Neuron (in vitro differentiated cells): Measurements from ENCODE around the gene P2RX6.
"Not testable (repeated sequence)": the region's sequence is repeated elsewhere in the genome, so short reads cannot be mapped to it uniquely, and the experiment has no call there.

Experiments used
- H2AFZ ChIP-seq: one replicate; pipeline ENCODE4 v1.6.1; 2013; ENCODE audit warnings: low read depth, mild to moderate bottlenecking, inconsistent platforms, low read length, moderate library complexity
- H3K27me3 ChIP-seq: one replicate; pipeline ENCODE4 v1.6.1; 2013; ENCODE audit warnings: low read length; ENCODE audit not compliant: insufficient read depth
- H3K36me3 ChIP-seq: one replicate; pipeline ENCODE4 v1.6.1; 2013; ENCODE audit warnings: low read length; ENCODE audit not compliant: insufficient read depth
- H3K4me1 ChIP-seq: one replicate; pipeline ENCODE4 v1.6.1; 2013; ENCODE audit warnings: low read length; ENCODE audit not compliant: insufficient read depth
- H3K4me3 ChIP-seq: 2 replicates; pipeline ENCODE4 v1.5.1; 2013; ENCODE audit warnings: mild to moderate bottlenecking, low read length, moderate library complexity
- H3K9me3 ChIP-seq: one replicate; pipeline ENCODE4 v1.6.1; 2013; ENCODE audit warnings: low read length

The P2RX6 gene

DNA sequence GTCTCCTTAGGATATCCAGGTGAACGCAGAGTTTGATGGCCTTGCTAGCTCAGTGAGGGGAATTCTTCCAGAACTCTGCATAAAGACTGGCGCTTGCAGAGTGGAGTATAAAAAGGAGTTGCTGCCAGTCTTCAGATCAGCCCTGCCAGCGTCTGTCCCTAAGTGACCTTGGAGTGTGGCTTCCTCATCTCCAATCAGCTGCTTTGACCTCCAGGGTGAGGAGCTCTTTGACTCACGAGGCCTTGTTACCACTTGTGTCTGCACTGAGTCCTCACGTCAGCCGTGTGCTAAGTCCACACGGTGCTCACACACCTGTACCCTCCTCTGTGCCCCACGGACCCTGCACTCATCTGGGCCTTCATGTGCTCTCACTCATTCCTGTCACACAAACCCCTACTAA, 45.4 kb downstream of the P2RX6 start:
- not testable (repeated sequence) for H2AFZ ChIP-seq, H3K4me1 ChIP-seq, H3K4me3 ChIP-seq, H3K9me3 ChIP-seq, H3K27me3 ChIP-seq, H3K36me3 ChIP-seq

DNA sequence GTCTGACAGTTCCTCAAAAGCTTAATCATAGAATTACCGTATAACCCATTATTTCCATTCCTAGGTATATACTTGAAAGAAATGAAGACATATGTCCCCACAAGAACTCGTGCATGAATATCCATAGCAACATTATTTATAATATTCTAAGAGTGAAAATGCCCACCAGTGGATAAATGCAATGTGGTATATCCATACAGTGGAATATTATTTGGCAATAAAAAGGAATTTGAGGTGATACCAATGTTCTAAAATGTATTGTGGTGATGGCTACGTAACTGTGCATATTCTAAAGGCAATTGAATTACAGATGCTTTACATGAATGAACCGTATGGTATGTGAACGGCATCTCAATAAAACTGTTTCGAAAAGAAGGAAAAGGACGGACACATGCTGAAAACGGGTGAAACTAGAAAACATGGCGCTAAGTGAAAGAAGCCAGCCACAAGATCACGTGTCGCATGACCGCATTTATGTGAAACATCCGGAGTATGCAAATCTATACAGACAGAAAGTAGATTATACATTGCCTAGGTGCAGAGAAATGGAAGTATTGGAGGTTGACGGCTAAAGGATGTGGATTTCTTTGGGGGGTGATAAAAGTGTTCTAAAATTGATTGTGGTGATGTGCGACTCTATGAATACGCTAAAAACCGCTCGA, 46.8 kb downstream of the P2RX6 start:
- not testable (repeated sequence) for H3K36me3 ChIP-seq, H3K4me1 ChIP-seq

DNA sequence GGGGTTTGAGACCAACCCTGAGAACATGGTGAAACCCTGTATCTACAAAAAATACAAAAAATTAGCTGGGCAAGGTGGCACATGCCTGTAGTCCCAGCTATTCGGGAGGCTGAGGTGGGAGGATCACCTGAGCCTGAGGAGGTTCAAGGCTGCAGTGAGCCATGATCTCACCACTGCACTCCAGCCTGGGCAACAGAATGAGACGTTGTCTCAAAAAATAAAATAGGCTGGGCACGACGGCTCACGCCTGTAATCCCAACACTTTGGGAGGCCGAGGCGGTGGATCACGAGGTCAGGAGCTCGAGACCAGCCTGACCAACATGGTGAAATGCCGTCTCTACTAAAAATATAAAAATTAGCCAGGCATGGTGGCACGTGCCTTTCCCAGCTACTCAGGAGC, 49.5 kb downstream of the P2RX6 start:
- not testable (repeated sequence) for H2AFZ ChIP-seq, H3K4me3 ChIP-seq, H3K36me3 ChIP-seq, H3K27me3 ChIP-seq, H3K4me1 ChIP-seq, H3K9me3 ChIP-seq

More for the DNA sequence above, 46.8 kb downstream of the P2RX6 start:
- not testable (repeated sequence) for H3K9me3 ChIP-seq, H2AFZ ChIP-seq, H3K27me3 ChIP-seq, H3K4me3 ChIP-seq

DNA sequence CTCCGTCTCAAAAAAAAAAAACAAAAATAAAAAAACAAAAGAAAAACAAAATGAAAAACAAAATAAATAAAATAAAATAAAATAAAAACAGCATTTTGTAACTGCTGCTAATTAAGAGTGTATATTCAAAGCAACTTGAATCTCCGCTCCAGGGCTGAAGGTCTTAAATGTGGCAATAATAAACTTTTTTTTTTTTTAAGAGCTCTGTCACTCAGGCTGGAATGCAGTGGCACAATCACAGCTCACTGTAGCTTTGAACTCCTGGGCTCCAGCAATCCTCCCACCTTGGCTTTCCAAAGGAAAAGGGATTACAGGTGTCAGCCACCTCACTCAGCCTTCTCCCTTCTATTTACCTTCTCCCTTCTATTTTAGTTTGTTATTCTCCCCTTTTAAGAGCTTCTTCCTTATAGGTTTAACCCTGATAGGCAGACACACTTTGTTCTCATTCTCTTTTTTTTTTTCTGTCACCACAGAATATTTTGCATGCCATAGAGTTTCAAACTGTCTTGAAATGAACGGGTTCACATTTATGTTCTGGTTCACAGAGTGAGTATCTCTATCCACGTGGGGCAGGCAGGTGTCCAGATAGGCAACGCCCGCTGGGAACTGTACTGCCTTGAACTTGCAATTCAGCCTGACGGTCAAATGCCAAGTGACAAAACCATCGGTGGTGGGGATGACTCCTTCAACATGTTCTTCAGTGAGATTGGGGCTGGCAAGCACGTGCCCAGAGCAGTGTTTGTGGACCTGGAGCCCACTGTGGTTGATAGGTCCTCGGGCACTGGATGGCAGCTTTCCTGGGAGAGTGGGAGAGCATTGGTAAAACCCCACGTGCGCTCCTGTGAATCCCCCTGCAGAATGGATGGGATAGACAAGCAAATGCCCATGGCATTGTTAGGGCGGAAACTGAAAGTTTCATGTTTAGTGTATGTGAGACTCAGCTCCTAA, 50.2 kb downstream of the P2RX6 start:
- no peaks in the 10 kb centered on the region for H3K27me3 ChIP-seq
- H2AFZ ChIP-seq, result no peak overlapping the region
- no peaks in the 10 kb centered on the region for H3K36me3 ChIP-seq
- no peak overlapping the region for H3K4me3 ChIP-seq
- H3K9me3 ChIP-seq, result no peaks in the 10 kb centered on the region
- no peaks in the 10 kb centered on the region for H3K4me1 ChIP-seq

DNA sequence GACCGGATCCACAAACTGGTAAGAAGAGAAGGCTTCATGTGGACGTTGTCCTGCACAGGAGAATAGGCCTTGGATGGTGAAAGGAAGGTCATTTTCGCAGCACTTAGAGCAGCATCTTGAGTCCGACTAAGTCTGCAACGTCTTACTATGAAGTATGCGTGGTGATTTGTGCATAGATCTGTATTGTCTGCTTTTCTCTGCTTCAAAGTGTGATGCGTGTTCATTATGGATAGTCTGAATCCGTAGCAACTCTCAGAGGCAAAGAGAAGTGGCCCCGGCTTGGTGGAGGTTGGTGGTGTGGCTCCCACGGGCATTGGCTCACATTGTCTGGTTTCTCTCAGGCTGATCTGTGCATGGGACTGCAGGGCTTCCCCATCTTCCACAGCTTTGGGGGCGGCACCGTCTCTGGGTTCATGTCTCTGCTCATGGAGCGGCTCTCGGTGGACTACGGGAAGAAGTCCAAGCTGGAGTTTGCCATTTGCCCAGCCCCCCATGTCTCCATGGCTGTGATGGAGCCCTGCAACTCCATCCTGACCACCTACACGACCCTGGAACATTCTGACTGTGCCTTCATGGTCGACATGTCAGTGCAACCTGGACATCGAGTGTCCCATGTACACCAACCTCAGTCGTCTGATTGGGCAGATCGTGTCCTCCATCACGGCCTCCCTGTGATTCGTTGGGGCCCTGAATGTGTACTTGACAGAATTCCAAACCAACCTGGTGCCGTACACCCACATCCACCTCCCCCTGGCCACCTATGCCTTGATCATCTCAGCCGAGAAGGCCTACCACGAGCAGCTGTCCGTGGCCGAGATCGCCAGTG, 52.3 kb downstream of the P2RX6 start:
- Histone ChIP-seq H2AFZ (no peak overlapping the region), H3K36me3 (no peaks in the 10 kb centered on the region), H3K27me3 (no peaks in the 10 kb centered on the region), H3K9me3 (no peaks in the 10 kb centered on the region), H3K4me3 (no peak overlapping the region), H3K4me1 (no peaks in the 10 kb centered on the region)

DNA sequence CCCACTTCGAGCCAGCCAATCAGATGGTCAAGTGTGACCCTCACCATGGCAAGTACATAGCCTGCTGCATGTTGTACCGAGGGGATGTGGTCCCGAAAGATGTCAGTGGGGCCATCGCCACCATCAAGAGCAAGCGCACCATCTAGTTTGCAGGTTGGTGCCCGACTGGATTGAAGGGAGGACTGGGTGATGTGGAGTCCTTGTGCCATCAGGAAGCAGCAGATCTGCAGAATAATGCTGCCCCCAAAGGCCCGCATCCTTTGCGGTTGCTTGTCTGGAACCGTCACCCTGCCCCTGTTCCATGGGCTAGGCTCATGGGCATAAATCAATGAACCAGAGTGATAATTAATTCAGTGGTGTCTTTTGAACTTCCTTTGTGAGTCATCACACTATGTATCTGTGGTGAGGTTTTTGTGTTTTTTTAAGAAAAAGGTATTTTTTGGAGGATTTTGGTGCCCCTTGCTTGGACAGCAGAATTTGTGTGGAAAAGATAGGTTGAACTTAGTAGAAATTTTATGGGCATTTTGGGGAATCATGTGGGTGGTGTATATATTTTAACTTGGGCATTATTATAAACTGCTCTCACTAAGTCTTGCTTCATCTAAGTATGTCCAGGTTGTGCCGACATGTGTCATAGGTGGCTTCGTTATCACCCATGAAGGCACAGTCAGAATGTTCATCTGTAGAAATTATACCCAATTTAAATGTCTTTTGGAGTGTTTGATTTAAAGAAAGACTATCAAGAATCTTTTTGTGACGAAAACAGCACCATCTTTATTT, 53.1 kb downstream of the P2RX6 start:
- no peak overlapping the region for H3K4me3 ChIP-seq
- no peaks in the 10 kb centered on the region for H3K36me3 ChIP-seq
- H3K27me3 ChIP-seq, result no peaks in the 10 kb centered on the region
- H3K4me1 ChIP-seq, result no peaks in the 10 kb centered on the region
- H2AFZ ChIP-seq, result no peak overlapping the region
- no peaks in the 10 kb centered on the region for H3K9me3 ChIP-seq

DNA sequence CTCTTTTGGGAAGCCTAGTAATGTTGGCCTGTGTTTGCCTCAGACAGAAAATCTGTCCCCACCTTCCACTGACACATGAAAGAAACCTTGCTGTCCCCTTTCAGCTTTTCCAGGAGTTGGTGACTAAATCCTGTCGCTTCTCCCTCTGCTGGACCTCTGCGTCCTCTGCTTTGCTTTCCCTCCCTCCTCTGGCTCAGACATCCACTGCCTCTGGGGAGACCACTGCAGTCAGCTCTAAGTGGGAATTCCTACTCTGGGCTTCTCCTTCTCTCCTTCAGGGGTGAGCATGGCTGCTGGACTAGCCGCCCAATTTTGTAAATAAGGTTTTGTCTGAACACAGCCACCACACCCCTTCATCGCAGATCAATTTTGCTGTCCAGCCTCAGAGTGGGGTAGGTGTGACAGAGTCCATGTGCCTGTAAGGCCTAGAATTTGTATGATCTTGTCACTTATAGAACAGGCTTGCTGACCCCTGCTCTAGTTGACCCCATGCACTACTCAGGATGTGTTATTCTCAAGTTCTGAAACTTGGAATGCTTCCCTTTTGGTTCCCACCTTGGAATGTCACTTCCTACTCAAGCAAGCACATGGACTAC, 53.8 kb downstream of the P2RX6 start:
- Histone ChIP-seq H3K4me1 (no peaks in the 10 kb centered on the region), H3K27me3 (peaks cover 1% of the 10 kb centered on the region), H3K9me3 (no peaks in the 10 kb centered on the region), H3K4me3 (no peak overlapping the region), H3K36me3 (no peaks in the 10 kb centered on the region), H2AFZ (no peak overlapping the region)

DNA sequence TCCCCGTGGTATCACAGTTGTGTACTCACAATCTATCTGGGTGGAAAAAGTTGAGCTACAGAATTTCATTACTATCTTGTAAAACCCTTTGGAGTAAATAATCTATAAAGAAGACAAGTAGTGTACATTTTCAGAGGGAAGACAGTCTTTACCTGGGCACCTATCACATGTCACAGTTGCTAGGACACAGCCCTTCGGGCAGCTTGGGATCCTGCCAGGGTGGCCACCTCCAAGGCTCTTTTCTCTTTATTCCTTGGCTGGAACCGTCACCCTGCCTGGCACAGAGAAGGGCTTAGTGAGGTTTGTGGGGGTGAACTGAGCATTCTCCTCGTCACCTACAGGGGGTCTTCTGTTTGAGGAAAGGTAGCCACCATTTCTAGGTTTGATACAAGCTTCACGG, 54.4 kb downstream of the P2RX6 start:
- Histone ChIP-seq H2AFZ (no peak overlapping the region), H3K27me3 (peaks cover 5% of the 10 kb centered on the region), H3K4me3 (no peak overlapping the region), H3K36me3 (no peaks in the 10 kb centered on the region), H3K9me3 (no peaks in the 10 kb centered on the region), H3K4me1 (no peaks in the 10 kb centered on the region)

DNA sequence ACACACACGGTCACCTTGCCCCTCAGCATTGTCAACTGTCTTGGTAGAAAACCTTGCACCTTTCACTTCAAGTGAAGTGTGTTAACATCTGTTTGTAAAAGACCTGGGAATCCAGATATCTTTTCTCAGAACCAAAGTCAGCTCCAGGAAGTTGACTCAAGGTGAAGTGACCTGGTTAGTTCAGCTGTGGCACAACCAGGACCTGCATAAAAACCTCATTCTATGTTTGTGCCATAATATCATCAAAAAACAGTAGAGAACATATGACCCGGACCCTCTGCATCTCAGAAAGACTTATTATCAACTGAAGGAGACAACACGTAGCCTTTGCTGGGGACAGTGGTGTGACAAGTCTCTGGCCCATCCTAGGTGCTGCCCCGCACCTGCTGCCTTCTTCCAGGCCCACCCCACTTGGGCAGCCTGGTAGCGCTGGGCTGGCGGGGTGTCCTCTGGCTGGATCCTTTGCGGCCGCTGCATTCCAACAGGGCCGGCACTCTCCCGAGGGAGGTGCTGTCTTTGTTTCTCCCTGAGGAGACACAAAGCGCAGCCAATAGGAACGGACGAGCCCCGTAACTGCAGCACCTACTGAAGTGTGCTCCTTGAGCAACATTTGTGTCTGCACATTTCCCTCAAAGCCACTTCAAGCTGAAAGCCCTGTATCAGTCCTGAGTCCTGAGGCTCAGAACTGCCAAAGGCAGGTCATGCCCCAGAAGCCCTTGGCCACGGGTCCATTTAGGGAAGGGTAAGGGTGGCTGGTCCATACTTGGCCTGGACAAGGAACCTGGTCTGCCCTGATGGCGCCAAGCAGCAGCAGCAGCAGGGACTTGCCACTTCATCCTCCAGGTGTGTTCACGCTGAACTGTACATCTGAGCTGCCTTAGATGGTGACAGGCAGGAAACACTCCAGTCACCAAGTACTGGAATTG, 56.0 kb downstream of the P2RX6 start:
- Histone ChIP-seq H3K9me3 (no peaks in the 10 kb centered on the region), H3K27me3 (peaks cover 5% of the 10 kb centered on the region), H2AFZ (no peak overlapping the region), H3K4me1 (no peaks in the 10 kb centered on the region), H3K4me3 (no peak overlapping the region), H3K36me3 (no peaks in the 10 kb centered on the region)

DNA sequence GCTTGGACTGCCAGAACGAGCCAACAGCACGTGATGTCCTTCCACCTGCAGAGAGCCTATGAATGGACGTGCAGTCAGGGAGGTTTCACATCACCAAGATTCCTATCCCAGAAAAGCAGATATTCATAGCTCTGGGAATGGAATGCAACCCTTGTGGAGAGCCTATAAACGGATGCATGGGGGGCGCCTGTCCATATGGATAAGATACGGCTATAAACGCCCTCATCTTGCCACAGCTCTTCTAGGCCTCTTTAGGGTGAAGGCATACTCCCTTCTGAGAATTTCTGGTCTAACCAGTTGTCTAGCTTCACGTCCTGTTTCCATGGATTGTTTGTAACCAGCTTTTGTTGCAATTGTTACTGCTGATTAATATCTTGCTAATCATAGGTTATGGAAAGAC, 56.8 kb downstream of the P2RX6 start:
- not testable (repeated sequence) for H3K27me3 ChIP-seq, H3K4me3 ChIP-seq, H2AFZ ChIP-seq, H3K9me3 ChIP-seq, H3K4me1 ChIP-seq, H3K36me3 ChIP-seq

DNA sequence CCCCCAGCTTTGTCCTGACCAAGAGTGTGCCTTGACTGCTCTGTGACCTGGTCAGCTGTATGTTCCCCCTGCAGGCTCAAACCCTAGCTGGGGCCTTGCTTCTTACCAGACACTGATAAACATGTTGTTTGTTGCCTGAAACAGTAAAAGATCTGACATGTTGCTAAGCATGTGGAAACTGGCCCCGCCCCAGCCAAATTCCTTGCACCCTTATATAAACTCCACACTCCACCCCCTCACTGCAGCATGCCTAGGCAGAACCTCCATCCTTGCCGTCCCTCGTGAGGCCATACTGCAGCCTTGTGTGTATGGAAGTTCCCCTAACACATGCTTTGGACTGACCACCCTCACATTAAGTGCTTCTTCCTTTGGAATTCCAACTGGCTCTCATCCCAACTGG, 58.1 kb downstream of the P2RX6 start:
- no peaks in the 10 kb centered on the region for H3K9me3 ChIP-seq

More for the DNA sequence above, 58.1 kb downstream of the P2RX6 start:
- Histone ChIP-seq H3K27me3 (peaks cover 5% of the 10 kb centered on the region), H2AFZ (no peak overlapping the region), H3K36me3 (no peaks in the 10 kb centered on the region), H3K4me3 (no peak overlapping the region), H3K4me1 (no peaks in the 10 kb centered on the region)
